Activated CD8-positive, alpha-beta memory T cell treated with anti-CD3 and anti-CD28 coated beads for 36 hours (primary cell): ENCODE data around the gene PTPRN2. TPM values are rescaled to one million over a fixed set of nuclear protein-coding genes. Genes with fewer than 3 reads are reported as not detected.
"Not testable (repeated sequence)": the region's sequence is repeated elsewhere in the genome, so short reads cannot be mapped to it uniquely, and the experiment has no call there.

Experiments
- CTCF ChIA-PET: fragments of 350-600 bp; sonication (Branson Sonifier 250); formaldehyde crosslinking; loops from one replicate; lab custom pipeline; 2021; ENCODE audit warnings: antibody characterized with exemption; lab: Charles Lee
- POLR2A ChIA-PET: fragments of 350-600 bp; sonication (Branson Sonifier 250); formaldehyde crosslinking; loops from one replicate; lab custom pipeline; 2021; ENCODE audit warnings: antibody characterized with exemption; lab: Charles Lee
- total RNA-seq, 2 experiments: library from RNA; stranded (reverse); gene quantifications; one replicate each; pipeline ENCODE4 v1.2.3, GENCODE V29; 2021

Gene PTPRN2
- total RNA-seq, 2 experiments from 2014 or later, result 0.36 to 0.44 TPM

GRCh38 chr7:157702311-157703023 lies 885.2 kb downstream of the PTPRN2 start:
- CTCF ChIA-PET, result no interaction called here
- POLR2A ChIA-PET, result no interaction called here

GRCh38 chr7:157701395-157702180 lies 886.0 kb downstream of the PTPRN2 start:
- CTCF ChIA-PET, POLR2A ChIA-PET: not testable (repeated sequence)

GRCh38 chr7:157700231-157701005 lies 887.2 kb downstream of the PTPRN2 start:
- POLR2A ChIA-PET, result no interaction called here
- CTCF ChIA-PET, result no interaction called here

- POLR2A ChIA-PET, result no interaction called here
- CTCF ChIA-PET, result no interaction called here
Measured at GRCh38 chr7:157699357-157700013, 888.1 kb downstream of the PTPRN2 start.

GRCh38 chr7:157697287-157697686 lies 890.3 kb downstream of the PTPRN2 start:
- CTCF ChIA-PET, POLR2A ChIA-PET: not testable (repeated sequence)

- CTCF ChIA-PET, POLR2A ChIA-PET: not testable (repeated sequence)
Measured at GRCh38 chr7:157695609-157696008, 892.0 kb downstream of the PTPRN2 start.

GRCh38 chr7:157694376-157694665 lies 893.3 kb downstream of the PTPRN2 start:
- ChIA-PET POLR2A (no interaction called here), CTCF (no interaction called here)

GRCh38 chr7:157693521-157694375 lies 893.9 kb downstream of the PTPRN2 start:
- ChIA-PET POLR2A (no interaction called here), CTCF (no interaction called here)

- ChIA-PET POLR2A (no interaction called here), CTCF (no interaction called here)
Measured at GRCh38 chr7:157693071-157693520, 894.5 kb downstream of the PTPRN2 start.

GRCh38 chr7:157692460-157693011 lies 895.1 kb downstream of the PTPRN2 start:
- POLR2A ChIA-PET, result no interaction called here
- CTCF ChIA-PET, result no interaction called here

- CTCF ChIA-PET, result no interaction called here
- POLR2A ChIA-PET, result no interaction called here
Measured at GRCh38 chr7:157691586-157692459, 895.8 kb downstream of the PTPRN2 start.

- ChIA-PET CTCF (no interaction called here), POLR2A (no interaction called here)
Measured at GRCh38 chr7:157690833-157691585, 896.6 kb downstream of the PTPRN2 start.

GRCh38 chr7:157690058-157690832 lies 897.4 kb downstream of the PTPRN2 start:
- CTCF ChIA-PET, result no interaction called here
- POLR2A ChIA-PET, result no interaction called here

GRCh38 chr7:157689269-157690057 lies 898.2 kb downstream of the PTPRN2 start:
- ChIA-PET POLR2A (no interaction called here), CTCF (no interaction called here)

- ChIA-PET POLR2A (no interaction called here), CTCF (no interaction called here)
Measured at GRCh38 chr7:157688533-157689268, 898.9 kb downstream of the PTPRN2 start.
